Psoas muscle (tissue), 8 donors: Measurements from ENCODE around the gene CD109. TPM values are rescaled to one million over a fixed set of nuclear protein-coding genes. Genes with fewer than 3 reads are reported as not detected.

Source experiments
- ATAC-seq, 4 donors: fragments of 200-7000 bp; cut with Tn5 transposase; one replicate each; pipeline ENCODE4 v1.9.1; 2020; ENCODE audit warnings: moderate library complexity in 3 of 4, mild to moderate bottlenecking in 2 of 4
- DNase-seq, 2 donors: peaks; one replicate each; pipeline ENCODE4 v3.0.0-alpha.2; 2020
- H3K27ac ChIP-seq: fragments of 200-600 bp; one replicate; pipeline ENCODE4 v1.8.0; 2022
- H3K27me3 ChIP-seq, 3 donors: fragments of 200-600 bp in 1 of 3; one replicate each; pipeline versions ENCODE4 v1.6.1 to v1.8.0; 2013 to 2022; ENCODE audit warnings: low read length in 2 of 3, mild to moderate bottlenecking in 2 of 3, moderate library complexity in 1 of 3; ENCODE audit not compliant: insufficient read depth in 3 of 3
- H3K36me3 ChIP-seq, 2 donors: fragments of 200-600 bp in 1 of 2; one replicate each; pipeline versions ENCODE4 v1.6.1 to v1.8.0; 2013 to 2022; ENCODE audit warnings: low read depth in 1 of 2, mild to moderate bottlenecking in 1 of 2, moderate library complexity in 1 of 2; ENCODE audit not compliant: insufficient read depth in 1 of 2
- H3K4me1 ChIP-seq: fragments of 200-600 bp; one replicate; pipeline ENCODE4 v1.8.0; 2022
- H3K4me3 ChIP-seq: fragments of 200-600 bp; one replicate; pipeline ENCODE4 v1.8.0; 2022; ENCODE audit warnings: mild to moderate bottlenecking
- H3K9me3 ChIP-seq: fragments of 200-600 bp; one replicate; pipeline ENCODE4 v1.8.0; 2022
- CTCF ChIP-seq: fragments of 200-600 bp; IDR thresholded peaks from one replicate; pipeline ENCODE4 v1.8.0; 2022; ENCODE audit warnings: antibody characterized with exemption
- WGBS, 3 donors: extraction: QIAGEN DNeasy Blood & Tissue Kit; methylation state at CpG; one replicate each; pipeline versions ENCODE4 v1.1.6 to v1.1.7; 2013; 5-methylcytosine and 5-hydroxymethylcytosine counted together
- intact Hi-C, 2 donors: fragments of 100-400 bp; cut with DNase I; formaldehyde crosslinking; loops; one replicate each; pipeline versions ENCODE4 v1.11.0 to v1.14.2; 2022
- polyA plus RNA-seq, 3 donors: library from polyadenylated mRNA; stranded (reverse); fragments of 200-250 nt; gene quantifications; one replicate each; pipeline ENCODE4 v1.2.3, GENCODE V29; 2013
- total RNA-seq, 4 donors: library from RNA; stranded (reverse); fragmentation: NEBNext Ultra II Directional in 2 of 4; extraction: Animal tissue kit (Norgen Biotek cat#: 25700) in 2 of 4; gene quantifications; one replicate each; pipeline versions ENCODE4 v1.2.1 to v1.2.4, GENCODE V29; 2021 to 2023
- donor health status: healthy with polysubstance abuse.
- donor health status: DM: no; HTN: no; CAD: no; lungs with moderate emphysema.
- donor health status: Bipolar disorder and iron deficiency.
- donor health status: healthy.
- donor health status: DM: yes; HTN: yes; CAD: no.
- donor health status: DM: no; HTN: no; CAD: no.
- donor health status: DM: no; HTN: no; CAD: no.
- donor health status: DM: yes; HTN: yes; CAD: no.

The CD109 gene
- total and polyA plus RNA-seq, 7 donors = 0.31 to 3.9 (median 1.8) TPM

- WGBS, 3 donors = 0 to 9% (median 3%) methylated on average over 1 of the region's 1 CpG
- ATAC-seq = peak in 1 of 4 donors; percentile 45
- no peaks in the 10 kb centered on the region for H3K36me3 ChIP-seq
- no peaks in the 10 kb centered on the region for H3K27me3 ChIP-seq
- intact Hi-C loops = no loop called here
- no peak for DNase-seq
- no peak overlapping the region for H3K27ac ChIP-seq
- H3K4me1 ChIP-seq = no peaks in the 10 kb centered on the region
- no peak for TF ChIP-seq CTCF
- H3K4me3 ChIP-seq = no peak overlapping the region
- no peaks in the 10 kb centered on the region for H3K9me3 ChIP-seq
Measured at GRCh38 chr6:73774311-73774774, 78.3 kb downstream of the CD109 start.

DNA sequence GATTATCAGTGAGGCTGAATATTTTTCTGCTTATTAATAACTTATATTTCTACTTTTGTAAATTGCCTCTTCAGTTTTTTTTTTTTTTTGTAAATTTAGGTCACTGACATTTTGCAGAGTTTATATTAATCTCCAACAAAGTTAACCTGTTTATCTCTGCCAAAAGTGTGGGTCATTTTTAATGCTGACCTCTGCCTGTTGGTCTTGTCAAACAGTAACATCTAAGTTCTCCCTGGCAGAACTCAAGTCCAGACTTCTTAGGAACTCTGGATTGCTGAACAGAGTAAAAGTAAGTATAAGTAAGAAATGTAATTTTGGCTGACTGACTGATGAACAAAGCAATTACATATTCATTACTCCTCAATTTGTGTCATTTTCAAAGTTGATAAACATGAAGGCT is 83.9 kb downstream of the CD109 start:
- no peak overlapping the region for H3K4me3 ChIP-seq
- no peak for TF ChIP-seq CTCF
- DNase-seq (no peak), ATAC-seq (no peak)
- no peaks in the 10 kb centered on the region for H3K9me3 ChIP-seq
- no peaks in the 10 kb centered on the region for H3K27me3 ChIP-seq
- H3K27ac ChIP-seq = no peak overlapping the region
- intact Hi-C loops = no loop called here
- no peaks in the 10 kb centered on the region for H3K4me1 ChIP-seq
- no peaks in the 10 kb centered on the region for H3K36me3 ChIP-seq

DNA sequence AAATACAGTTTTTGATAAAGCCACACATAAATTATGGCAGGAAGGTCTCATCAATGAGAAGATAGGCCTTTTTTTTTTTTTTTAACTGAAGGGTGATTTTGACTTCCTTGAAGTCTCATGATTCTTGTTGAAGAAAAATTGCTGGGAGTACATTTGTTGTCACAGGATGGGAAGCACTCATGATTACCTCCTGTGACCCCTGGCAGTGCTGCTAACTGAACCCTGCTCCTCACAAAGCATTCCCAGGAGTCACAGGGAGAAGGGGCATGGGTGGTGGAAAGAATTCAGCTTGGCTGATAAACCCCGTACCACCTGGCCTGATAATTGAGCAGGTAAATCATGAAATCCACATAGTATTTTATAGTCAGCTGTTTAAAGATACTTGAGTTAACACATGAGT is 86.9 kb downstream of the CD109 start:
- Histone ChIP-seq H3K4me1 (no peaks in the 10 kb centered on the region), H3K9me3 (no peaks in the 10 kb centered on the region), H3K4me3 (no peak overlapping the region), H3K27me3 (no peaks in the 10 kb centered on the region), H3K27ac (no peak overlapping the region), H3K36me3 (no peaks in the 10 kb centered on the region)
- no peak for TF ChIP-seq CTCF
- ATAC-seq (no peak), DNase-seq (no peak)
- intact Hi-C loops = no loop called here
- 42 to 69% (median 60%) methylated on average over 1 of the region's 1 CpG for WGBS, 3 donors

GRCh38 chr6:73784726-73785505 is 88.9 kb downstream of the CD109 start:
- DNase-seq (no peak), ATAC-seq (no peak)
- H3K36me3 ChIP-seq = no peaks in the 10 kb centered on the region
- H3K9me3 ChIP-seq = no peaks in the 10 kb centered on the region
- intact Hi-C loops = no loop called here
- 58 to 68% (median 61%) methylated on average over 3 of the region's 3 CpGs for WGBS, 3 donors
- no peaks in the 10 kb centered on the region for H3K27me3 ChIP-seq
- no peak for TF ChIP-seq CTCF
- no peak overlapping the region for H3K27ac ChIP-seq
- no peaks in the 10 kb centered on the region for H3K4me1 ChIP-seq
- no peak overlapping the region for H3K4me3 ChIP-seq

DNA sequence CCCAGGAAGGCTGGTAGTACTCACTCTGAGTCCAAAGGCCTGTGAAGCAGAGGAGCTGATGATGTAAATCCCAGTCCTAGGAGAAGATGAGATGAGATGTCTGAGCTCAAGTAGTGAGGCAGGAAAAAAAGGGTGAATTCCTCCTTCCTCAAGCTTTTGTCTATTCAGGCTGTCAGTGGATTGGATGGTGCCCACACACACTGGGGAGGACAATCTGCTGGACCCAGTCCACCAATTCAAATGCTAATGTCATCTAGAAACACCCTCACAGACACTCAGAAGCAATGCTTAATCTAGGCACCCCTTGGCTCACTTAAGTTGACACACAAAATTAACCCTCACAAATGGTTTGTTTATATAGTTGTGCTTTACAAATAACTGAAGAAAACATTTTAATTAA is 94.6 kb downstream of the CD109 start:
- H3K27me3 ChIP-seq = no peaks in the 10 kb centered on the region
- DNase-seq = no peak
- TF ChIP-seq CTCF = no peak
- H3K4me3 ChIP-seq = no peak overlapping the region
- no peak overlapping the region for H3K27ac ChIP-seq
- no peaks in the 10 kb centered on the region for H3K36me3 ChIP-seq
- intact Hi-C loops = no loop called here
- H3K9me3 ChIP-seq = no peaks in the 10 kb centered on the region
- no peak for ATAC-seq
- no peaks in the 10 kb centered on the region for H3K4me1 ChIP-seq
